Inferior parietal cortex (tissue), 1 donor: ENCODE data around the gene ERGIC1.

Experiments
- DNase-seq: peaks from one replicate; pipeline ENCODE4 v3.0.0-alpha.2; 2016; ENCODE audit errors: extremely low spot score

ERGIC1 gene

GRCh38 chr5:172828911-172829431, 5.1 kb upstream of the ERGIC1 start:
- DNase-seq = no peak

- no peak for DNase-seq
Observed at GRCh38 chr5:172830275-172830799, 3.7 kb upstream of the ERGIC1 start.

- DNase-seq = no peak
Observed at GRCh38 chr5:172830876-172831662, 3.0 kb upstream of the ERGIC1 start.

GRCh38 chr5:172832383-172833315, 1.4 kb upstream of the ERGIC1 start:
- no peak for DNase-seq

GRCh38 chr5:172833372-172833685, 722 bp upstream of the ERGIC1 start:
- no peak for DNase-seq

- no peak for DNase-seq
Observed at GRCh38 chr5:172834415-172835289, 601 bp downstream of the ERGIC1 start.

GRCh38 chr5:172835290-172835993, 1.4 kb downstream of the ERGIC1 start:
- no peak for DNase-seq

GRCh38 chr5:172835994-172836356, 1.9 kb downstream of the ERGIC1 start:
- DNase-seq = no peak

- DNase-seq = no peak
Observed at GRCh38 chr5:172837640-172838039, 3.6 kb downstream of the ERGIC1 start.

- DNase-seq = no peak
Observed at GRCh38 chr5:172838151-172838875, 4.3 kb downstream of the ERGIC1 start.

- DNase-seq = no peak
Observed at GRCh38 chr5:172839669-172840431, 5.8 kb downstream of the ERGIC1 start.

- no peak for DNase-seq
Observed at GRCh38 chr5:172840432-172841154, 6.5 kb downstream of the ERGIC1 start.

GRCh38 chr5:172841256-172841655, 7.2 kb downstream of the ERGIC1 start:
- DNase-seq = no peak

- DNase-seq = no peak
Observed at GRCh38 chr5:172843825-172844576, 9.9 kb downstream of the ERGIC1 start.

GRCh38 chr5:172844577-172844838, 10.5 kb downstream of the ERGIC1 start:
- DNase-seq = no peak

- DNase-seq = no peak
Observed at GRCh38 chr5:172845154-172845553, 11.1 kb downstream of the ERGIC1 start.

GRCh38 chr5:172845576-172845975, 11.5 kb downstream of the ERGIC1 start:
- DNase-seq = no peak

GRCh38 chr5:172846249-172846648, 12.2 kb downstream of the ERGIC1 start:
- DNase-seq = no peak
